Activated gamma-delta T cell treated with anti-CD3 and anti-CD28 coated beads, Interleukin-2, amount 50 U/mL, for 16 hours (primary cell): ENCODE measurements around the gene XYLT1.

Source experiments
- DNase-seq: peaks from one replicate; pipeline ENCODE4 v3.0.0-alpha.2; 2020; ENCODE audit warnings: low read depth

The XYLT1 gene

DNA sequence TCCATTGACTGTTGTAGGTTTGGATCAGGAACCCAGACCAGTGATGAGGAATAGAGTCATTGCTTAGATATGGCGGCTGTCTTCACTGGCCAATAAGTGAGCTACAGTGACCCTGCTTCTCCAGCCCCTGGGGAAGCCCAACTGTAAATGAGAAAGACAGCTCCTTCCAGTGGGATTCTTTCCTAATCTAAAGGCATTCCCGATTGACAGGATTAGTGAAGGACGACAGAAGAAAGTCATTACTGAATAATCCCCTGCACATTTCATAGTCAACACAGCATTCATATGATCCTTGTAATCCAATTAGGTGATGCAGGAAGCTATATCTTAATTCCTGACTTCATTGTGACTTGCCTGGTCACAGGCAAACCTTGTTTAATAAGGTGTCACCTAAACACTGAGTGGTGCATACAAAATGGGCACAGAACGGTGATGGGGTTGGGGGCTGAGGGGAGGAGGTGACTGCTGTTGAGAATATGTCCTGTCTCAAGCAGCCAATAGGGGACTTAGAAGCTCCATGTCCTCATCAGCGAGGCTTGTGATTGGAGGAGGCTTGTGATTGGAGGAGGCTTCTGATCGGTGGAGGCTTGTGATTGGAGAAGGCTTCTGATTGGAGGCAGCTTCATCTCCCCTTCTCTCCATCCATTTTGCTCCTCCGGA is 242.6 kb downstream of the XYLT1 start:
- no peak for DNase-seq

DNA sequence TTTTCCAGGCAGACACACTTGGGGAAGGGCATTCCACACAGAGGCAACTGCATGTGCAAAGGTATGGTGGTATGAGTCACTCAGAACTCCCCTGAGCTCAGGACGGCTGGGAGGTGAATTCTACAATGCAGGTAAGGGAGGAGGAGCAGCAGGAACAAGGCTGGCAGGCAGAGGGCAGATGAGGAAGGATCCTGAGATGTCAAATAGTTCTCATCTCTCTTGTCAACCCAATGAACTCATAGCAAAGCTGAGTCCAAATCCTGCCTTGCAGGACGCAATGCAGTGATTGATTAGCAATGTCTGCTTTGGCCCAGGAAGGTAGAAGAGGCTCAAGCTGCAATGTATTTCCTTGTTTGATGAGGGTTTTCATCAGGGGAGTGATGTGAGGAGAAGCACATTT is 243.5 kb downstream of the XYLT1 start:
- DNase-seq: no peak

DNA sequence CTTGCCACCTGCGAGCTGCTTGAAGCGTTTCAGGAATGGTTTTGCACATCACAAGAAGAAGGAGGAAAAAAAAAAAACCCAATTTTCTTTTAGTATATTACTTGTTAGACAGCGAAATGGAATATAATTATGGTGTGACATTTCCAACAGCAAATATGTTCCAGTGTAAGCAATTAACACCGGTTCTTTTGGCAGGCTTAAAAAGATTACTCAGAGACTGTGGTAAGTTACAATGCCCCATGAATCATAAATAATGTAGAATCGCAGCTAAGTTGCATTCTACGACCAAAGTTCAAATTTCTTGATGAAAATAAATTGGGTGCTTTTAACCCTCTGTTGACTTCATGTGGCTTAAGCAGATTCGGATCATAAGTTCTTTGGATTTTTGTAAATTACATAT is 245.2 kb downstream of the XYLT1 start:
- DNase-seq: no peak

DNA sequence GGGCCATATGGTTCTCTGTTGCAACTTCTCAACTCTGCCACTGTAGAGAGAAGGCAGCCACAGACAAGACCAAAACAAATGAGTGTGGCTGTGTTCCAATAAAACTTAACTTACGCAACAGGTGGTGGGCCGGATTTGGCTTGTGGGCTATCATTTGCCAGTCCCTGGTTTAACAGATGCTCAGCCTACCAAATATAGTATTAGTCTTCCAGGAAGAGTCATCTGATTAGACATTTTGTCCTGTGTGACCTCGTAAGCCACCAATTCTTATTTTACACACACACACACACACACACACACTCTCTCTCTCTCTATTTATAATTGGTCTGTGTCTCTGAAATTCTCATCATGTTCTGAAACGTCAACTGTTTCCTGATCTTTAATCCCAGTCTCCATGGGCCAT is 245.9 kb downstream of the XYLT1 start:
- no peak for DNase-seq

DNA sequence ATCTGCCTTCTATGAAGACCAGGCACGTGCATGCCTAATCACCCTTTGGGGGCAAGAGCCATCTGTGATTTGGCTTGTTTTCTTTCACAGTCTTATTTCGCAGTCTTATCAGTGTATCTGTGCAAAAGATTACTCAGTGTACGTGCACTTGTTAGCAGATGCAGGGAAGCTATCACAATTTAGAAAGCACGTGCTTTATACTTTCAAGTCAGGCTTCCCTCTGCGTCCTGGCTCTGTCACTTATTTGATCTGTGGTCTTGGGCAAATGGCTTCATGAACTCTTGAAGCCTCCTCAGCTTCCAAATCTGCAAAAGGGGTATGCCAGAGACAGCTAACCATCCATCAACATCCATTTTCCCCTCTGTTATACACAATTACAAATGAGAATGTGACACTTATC is 246.4 kb downstream of the XYLT1 start:
- no peak for DNase-seq

DNA sequence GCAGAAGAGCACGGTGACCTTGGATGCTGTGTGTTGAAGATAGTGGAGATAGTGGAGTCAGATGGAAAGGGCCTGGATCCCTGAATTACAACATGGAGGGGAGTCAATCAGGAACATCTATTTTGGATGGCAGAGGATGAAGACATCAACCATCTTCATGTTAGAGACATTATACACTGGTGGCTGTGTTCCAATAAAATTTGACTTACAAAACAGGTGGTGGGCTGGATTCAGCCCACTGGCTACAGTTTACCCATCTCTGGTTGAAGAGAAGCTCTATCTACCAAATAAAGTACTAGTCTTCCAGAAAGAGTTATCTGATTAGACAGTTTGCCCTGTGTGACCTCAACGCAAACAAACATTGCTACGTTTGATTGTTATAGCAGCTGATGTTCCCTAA is 247.2 kb downstream of the XYLT1 start:
- DNase-seq: no peak

DNA sequence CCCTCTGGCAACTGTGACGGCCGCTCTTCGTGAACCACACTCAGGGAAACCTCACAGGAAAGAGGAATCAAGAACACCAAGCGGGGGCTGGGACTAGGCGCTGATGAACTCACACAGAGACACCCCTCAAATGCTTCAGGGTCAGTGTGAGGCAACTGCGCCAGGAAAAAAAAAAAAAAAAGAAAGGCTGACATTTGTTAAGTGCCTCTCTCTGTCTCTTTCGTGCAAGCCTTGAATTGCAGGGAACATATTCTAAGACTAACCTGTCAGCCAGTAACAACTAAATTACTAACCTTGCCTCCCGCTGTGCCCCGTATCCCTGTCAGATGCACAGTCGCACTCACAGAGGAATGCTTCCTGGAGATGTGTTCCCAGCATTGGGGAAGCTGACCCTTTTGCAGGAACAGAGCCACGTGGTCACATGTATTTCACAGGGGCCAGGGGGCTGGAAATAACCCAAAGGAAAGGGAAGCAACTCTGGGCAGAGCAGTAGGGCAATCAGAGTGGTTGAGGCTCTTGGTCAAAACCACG is 247.8 kb downstream of the XYLT1 start:
- DNase-seq: no peak

DNA sequence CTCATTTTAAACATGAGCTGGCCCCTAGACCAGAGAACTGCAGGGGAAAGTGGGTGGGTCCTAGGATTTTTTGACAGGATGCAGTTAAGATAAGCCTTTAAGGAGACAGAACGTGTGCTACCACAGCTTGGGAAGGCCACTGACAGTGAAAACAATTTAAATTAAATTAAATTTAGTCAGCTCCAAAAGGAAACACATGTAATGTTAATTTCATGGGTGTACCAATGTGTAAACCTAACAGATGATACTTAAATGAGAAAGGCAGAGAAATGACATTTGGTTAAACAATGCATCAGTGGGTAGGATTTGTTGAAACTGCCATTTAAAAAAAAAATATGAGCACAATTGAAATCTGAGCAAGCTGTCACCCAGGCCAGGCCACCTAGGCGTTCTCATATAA is 250.8 kb downstream of the XYLT1 start:
- no peak for DNase-seq

DNA sequence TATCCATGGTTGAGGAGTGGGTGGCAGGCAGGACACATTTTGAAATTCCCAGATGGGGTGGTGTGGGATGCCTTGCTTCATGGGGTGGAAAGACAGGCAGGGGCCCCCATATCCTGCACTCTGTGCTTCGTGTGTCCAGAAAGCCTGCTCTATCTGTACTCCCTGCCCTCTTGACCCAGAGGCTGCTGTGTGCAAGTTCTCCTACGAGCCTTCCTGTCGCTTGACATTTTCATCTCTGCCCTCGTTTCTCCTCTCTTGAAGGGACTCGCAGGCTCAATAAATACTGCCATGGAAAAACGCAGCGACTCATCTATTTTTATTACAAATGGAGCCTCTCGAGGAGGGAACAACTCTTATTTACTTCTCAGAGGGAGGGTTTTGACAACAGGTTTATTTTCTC is 254.8 kb downstream of the XYLT1 start:
- no peak for DNase-seq

DNA sequence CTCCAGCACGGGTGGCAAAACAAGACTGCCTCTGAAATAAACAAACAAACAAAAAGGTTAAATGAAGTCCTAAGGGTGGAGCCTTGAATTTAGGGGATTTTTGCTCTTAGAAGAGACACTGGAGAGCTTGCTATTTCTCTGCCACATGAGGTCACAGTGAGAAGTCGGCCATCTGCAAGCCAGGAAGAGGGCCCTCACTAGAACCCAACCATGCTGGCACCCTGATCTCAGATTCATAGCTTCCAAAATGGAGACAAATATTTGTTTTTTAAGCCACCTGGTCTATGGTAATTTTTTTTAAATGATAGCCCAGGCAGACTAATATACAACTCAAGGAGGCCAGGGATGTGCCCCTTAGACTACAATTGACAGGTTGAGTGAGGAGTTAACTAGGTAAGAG is 255.5 kb downstream of the XYLT1 start:
- no peak for DNase-seq

DNA sequence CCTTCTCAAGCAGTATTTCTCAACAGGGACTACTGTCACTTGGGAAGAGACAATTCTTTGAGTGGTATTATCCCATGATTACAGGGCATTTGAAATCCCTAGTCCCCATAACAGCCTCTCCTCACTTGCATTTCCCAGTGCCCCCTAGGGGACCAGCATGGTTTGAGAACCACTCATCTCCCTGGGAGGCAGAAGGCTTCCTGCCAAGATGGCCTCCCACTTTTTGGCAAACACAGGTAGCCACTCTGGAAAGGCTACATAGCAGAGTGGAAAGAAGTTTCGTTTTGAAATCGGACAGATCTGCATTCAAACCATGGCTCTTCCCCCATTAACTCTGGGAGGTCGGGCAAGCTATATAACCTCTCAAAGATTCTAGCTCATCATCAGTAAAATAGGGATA is 256.8 kb downstream of the XYLT1 start:
- no peak for DNase-seq

DNA sequence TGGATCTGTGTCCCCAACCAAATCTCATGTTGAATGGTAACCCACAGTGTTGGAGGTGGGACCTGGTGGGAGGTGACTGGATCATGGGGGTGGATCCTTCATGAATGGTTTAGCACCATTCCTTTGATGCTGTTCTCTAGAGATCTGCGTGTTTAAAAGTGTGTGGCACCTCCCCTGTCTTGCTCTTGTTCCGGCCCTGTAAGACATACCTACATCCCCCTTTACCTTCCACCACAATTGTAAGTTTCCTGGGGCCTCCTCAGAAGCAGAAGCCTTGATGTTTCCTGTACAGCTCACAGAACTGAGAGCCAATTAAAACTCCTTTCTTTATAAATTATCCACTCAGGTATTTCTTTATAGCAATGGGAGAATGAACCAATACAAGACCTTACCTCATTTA is 257.7 kb downstream of the XYLT1 start:
- no peak for DNase-seq

DNA sequence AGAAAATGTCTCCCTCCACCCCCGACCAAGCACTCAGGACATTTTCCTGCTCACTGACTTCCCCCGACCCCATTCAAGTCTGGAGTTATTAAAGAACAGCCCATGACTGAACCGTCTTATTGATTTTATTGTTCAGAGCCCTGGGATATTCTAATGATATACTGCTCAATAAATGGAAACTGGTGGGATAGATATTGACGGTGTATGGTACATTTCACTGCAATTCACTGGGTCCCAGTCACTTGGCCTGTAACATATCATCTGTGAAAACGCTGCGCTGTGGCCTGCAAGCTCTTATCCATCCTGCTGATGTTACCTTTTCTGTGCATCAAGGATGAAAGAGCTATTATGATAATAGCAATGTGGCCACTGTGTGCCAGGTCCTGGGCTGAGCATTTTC is 258.2 kb downstream of the XYLT1 start:
- DNase-seq: no peak

DNA sequence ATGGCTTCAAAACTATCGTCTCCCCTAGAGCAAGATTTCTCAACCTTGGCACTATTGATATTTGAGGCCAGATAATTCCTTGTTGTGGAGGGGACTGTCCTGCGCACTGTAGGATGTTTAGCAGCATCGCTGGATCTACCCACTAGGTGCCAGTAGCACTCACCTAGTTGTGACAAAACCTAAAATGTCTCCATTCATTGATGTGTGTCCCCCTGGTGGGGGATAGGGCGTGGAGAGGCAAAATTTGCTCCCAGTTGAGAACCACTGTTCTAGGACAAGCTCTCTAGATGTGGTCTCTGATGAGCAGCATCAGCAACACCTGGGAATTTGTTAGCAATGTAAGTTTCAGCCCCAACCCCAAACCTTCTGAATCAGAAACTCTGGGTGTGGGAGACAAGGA is 259.0 kb downstream of the XYLT1 start:
- no peak for DNase-seq

DNA sequence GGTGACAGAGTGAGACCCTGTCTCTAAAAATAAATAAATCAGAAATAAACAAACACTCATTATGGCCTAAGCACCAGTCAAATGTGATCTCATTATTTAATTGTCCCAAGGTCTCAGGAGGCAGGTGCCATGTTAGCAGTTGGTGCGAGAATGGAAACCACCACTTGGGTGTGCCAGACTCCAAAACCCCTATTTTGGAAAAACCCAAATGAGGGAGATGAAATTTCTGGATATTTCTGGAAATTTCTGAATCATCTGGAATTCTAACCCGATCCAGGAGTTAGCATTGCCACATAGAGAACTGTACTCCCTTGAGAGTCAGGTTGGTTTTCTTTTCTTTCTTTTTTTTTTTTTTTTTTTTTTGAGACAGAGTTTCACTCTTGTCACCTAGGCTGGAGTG is 264.0 kb downstream of the XYLT1 start:
- DNase-seq: no peak

DNA sequence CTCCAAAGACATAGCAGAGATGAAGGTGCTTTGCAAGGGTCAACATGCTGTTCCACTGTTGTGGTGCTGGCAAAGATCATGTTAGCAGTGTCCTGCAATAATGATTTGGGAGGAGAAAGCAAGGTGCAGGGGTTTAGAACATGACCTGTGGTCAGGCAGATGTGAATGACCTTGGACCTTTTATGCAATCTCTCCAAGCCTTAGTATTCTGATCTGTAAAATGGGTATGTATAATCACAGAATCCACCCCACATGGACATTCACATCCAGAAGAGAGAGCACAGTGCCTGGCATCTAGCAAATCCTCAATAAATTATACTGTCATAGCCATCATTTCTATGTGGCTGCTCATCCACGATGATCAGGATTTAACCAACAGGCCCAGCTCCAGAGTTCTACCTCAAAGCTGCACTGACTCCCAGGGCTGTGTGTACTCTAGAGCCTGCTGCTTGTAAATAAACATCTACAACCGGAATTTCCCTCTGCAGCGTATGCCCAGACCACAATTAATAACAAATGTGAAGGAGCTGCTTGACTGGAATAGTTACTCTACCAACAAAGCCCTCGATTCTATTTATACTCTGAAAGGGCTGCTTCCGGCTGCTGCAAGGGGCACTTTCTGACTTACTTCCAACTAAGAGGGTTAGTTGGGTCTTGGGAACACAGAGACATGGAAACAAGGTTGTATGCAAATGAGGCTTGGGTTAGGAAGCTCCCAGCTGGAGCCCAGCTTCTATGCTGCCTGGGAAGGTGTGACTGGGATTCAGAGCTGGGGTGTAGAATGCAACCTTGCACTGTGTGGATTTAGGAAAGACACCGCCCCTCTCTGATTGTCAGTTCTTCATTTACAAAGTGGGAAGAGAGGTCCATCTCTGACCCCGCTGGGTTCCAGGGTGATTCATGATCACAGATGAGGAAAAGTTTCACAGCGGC is 265.2 kb downstream of the XYLT1 start:
- DNase-seq: no peak

DNA sequence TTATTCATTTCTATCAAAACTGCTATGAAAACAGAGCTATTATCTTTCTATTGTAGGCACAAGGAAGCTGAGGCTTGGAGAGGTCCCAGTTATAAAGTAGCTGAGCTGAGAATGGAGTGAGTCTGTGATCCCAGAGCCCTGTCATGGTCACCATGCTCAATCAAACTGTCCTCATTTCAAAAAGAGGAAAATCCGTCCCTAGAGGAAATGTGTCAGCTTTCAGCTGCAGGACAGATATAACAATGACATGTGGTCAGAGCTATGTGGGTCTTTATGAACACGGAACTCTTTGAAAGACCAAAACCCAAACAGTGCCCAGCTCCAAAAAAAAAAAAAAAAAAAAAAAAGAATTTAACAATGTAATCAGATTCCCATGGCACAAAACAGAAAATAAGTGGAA is 266.1 kb downstream of the XYLT1 start:
- no peak for DNase-seq

DNA sequence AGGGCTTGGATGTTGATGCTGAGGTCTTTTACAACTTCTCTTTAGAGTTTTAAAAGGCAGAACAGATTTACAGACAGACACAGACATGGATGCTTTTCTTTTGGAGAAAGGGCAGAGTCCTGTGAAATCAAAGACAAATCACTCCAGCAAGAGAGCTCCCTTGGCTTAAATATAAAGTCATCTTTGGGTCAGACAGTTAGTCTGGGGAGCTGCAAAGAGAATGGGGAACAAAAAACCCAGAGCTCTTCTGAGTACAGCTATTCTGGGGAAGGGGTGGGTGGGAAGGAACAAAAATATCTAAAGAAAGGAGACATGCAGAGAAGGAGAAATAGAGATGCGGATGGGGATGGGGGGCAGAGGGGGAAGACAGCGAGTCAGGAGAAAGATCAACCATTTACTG is 266.6 kb downstream of the XYLT1 start:
- DNase-seq: no peak

DNA sequence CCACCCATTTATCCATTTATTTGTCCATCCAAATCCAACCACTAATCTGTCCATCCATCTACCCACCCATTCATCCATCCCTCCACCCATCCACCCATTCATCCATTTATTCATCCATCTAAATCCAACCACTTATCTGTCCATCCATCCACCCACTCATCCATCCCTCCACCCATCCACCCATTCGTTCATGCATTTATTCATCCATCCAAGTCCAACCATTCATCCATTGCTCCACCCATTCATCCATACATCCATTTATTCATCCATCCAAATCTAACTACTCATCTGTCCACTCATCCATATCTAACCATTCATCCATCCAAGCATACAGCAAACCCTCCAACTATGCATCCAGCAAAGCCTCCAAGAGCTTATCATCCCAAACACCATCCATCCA is 267.3 kb downstream of the XYLT1 start:
- no peak for DNase-seq

DNA sequence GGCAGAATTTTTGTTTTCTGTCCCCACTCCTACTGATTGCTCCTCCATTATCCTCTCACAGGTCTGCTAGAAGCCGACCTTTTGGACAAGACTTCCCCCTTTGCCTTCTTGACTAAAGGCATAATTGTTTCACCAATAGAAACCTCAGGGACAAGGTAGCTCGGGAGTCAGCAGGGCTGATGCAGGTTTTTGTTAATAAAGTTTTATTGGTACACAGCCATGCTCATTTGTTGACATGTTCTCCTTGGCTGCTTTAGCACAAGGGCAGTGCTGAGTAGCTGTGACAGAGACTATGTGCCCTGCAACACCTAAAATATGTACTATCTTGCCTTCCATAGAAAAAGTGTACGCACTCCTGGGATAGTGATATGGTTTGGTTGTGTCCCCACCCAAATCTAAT is 271.6 kb downstream of the XYLT1 start:
- DNase-seq: no peak

DNA sequence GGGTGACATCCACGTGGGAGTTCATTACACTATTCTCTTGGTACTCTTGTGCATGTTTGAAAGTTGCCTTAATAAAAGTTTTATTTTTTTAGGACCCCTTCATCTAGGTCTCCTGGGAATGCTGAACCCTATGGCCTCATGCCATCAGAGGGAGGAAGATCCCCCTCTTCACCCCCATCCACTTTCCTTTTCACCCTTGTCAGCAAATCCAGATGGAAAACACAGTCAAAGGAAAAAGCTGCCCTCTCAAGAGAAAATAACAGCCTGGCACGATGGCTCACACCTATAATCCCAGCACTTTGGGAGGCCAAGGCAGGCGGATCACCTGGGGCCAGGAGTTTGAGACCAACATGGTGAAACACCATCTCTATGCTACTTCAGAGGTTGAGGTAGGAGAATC is 274.2 kb downstream of the XYLT1 start:
- DNase-seq: no peak

DNA sequence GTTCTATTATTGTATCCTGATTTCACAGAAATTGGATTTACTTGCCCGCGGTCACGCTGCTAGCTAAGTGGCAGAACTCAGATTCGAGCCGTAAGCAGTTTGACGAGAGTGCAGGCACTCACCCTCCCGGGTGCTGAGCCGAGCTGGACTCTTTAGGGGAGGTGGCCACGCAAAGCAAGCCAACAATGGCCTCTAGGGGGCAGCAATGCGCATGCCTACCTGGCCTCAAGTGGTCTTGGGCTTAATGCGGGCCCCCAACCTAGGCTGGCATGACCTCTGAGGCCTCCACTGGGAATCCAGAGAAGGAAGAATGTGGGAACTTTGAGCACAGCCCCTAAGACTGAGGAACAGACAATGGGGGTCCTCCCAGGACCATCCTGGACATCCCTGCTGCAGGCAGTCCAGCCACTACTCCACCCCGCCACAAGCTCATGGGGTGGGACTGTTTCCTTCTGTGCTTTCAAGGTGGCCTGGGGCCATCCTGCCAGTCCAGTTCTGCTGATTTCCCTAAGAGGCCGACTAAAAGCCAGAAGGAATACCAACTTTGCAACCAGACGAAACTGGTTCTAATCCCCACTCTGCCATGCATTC is 276.5 kb downstream of the XYLT1 start:
- DNase-seq: peak; percentile 36

DNA sequence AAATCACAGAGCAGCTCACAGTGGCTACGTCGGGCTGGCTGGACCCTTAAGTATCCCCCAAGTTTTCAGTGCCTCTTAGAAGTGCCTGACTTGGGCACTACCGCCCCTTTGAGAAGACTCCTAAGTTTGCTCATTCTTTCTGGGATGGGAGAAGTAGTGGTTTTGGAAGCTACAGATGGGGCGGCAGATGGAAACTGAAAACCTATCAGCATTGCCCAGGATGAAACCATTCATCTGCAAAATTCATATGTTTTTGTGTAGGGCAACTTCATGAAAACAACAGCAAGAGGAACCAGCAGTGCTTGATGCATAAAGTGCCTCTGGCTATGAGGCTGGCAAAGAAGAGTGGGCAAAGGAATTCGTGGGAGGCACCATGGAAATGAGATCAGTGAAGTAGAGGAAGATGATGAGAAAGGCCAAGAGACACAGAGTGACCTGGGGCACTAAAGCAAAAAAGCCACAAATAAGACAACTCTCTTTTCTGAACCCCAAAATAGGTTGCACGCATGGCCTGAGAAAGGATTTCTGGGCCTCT is 277.1 kb downstream of the XYLT1 start:
- no peak for DNase-seq
